GM12864 (cell line): Measurements from ENCODE around the gene LRRC42.

Source experiments
- DNase-seq: peaks from one replicate; pipeline ENCODE4 v3.0.0-alpha.2; 2011; ENCODE audit warnings: low read depth
- H3K4me3 ChIP-seq: 2 replicates; pipeline ENCODE4 v1.5.1; 2011; ENCODE audit warnings: mild to moderate bottlenecking, low read depth, low read length, control low read depth
- TF ChIP-seq, protein P1 (sequence below): IDR thresholded peaks from 2 replicates; pipeline ENCODE4 v1.5.1; 2011; ENCODE audit warnings: low read depth, mild to moderate bottlenecking, moderate library complexity, low read length, control low read depth, inconsistent platforms; ENCODE audit errors: missing control alignments

LRRC42 gene

DNA sequence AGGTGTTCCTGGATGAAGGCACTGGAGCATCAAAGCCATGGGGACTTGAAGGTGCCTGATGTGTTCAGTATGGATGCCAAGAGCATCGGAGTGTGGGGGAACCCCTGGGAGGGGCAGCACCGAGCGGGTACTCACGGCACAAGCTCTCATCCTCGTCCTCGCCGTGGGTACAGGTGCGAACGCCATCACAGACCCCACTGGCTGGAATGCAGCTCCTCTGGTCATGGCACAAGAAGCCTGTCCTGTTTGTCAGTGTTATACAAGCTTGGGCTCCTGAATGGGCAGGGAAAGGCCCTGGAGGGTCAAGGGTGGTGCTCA is 65.8 kb downstream of the LRRC42 start:
- H3K4me3 ChIP-seq = no peak overlapping the region
- DNase-seq = no peak
- TF ChIP-seq, protein P1, sequence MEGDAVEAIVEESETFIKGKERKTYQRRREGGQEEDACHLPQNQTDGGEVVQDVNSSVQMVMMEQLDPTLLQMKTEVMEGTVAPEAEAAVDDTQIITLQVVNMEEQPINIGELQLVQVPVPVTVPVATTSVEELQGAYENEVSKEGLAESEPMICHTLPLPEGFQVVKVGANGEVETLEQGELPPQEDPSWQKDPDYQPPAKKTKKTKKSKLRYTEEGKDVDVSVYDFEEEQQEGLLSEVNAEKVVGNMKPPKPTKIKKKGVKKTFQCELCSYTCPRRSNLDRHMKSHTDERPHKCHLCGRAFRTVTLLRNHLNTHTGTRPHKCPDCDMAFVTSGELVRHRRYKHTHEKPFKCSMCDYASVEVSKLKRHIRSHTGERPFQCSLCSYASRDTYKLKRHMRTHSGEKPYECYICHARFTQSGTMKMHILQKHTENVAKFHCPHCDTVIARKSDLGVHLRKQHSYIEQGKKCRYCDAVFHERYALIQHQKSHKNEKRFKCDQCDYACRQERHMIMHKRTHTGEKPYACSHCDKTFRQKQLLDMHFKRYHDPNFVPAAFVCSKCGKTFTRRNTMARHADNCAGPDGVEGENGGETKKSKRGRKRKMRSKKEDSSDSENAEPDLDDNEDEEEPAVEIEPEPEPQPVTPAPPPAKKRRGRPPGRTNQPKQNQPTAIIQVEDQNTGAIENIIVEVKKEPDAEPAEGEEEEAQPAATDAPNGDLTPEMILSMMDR = no peak

DNA sequence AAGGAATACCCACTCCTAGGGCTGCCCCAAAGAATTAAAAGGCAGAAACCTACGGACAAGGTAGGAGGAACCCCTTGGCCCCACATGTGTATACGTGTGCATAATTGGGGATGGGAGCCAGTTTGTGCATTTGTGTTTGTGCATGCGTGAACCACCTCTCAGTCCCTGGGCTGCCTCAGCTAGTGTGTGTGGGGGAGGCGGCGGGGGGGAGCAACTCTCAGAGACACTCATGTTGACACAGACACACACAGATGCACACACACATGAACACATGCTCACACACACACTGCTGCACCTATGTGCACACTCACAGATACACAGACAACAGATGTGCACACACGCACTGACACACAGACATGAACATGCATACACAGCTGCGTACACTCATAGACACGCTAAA is 66.7 kb downstream of the LRRC42 start:
- TF ChIP-seq, protein P1 = no peak
- H3K4me3 ChIP-seq = no peak overlapping the region
- no peak for DNase-seq

DNA sequence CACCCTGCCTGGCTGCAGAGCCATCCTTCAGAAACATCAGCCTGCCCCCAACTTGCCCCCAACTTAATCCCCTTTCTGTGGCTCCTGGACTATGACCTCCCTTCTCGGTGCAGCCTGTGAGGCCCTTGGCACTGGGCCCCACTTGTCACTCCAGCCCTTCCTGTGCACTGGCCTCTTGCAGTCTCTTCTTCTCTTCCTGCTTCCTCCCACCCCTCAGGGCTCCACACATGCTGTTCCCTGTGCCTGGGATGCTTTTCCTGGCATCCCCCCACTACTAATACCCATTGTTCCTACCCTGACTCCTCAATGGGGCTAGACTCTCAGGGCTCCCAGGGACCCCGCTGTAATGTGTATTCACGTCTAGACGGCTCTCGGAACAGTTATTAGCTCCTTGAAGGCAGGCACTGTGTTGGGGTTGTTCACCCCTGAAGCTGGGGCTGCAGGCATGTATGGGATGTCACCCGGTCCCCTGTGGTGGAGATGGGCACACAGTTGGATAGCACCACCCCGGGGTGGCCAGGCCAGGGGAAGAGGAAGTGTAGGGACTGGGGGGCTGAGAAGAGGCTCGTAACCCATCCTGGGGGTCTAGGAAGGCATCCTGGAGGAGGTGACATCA is 67.4 kb downstream of the LRRC42 start:
- no peak for DNase-seq
- TF ChIP-seq, protein P1 = no peak
- no peak overlapping the region for H3K4me3 ChIP-seq

DNA sequence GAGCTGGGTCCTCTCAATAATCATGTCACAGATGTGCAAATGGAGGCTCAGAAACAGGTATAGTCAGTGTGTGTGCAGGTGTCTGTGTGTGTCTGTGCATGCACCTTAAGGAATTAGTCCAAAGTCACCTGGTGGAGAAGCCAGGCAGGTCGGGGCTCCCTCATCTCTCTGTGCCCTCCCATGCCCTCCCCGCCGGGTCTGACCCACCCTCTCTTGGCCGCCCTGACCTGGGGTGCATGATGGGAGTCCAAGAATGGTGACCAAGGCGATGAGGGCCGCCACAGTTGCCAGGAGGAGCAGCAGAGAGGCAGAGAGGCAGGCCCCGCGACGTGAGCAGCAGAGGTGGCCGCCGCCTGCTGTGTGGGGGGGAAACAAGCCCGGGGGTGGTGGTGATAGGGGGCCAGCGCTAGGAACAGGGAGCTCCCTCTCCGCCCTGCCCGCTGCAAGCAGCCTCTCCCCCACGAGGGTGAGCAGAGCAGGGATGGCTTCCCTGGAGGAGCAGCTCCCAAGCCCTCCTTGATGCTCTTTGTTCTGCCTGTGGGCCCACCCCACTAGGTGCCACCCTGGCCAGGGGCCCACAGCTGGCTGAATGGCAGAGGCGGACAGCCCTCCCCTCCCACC is 68.0 kb downstream of the LRRC42 start:
- no peak overlapping the region for H3K4me3 ChIP-seq
- TF ChIP-seq, protein P1 = no peak
- DNase-seq = no peak

DNA sequence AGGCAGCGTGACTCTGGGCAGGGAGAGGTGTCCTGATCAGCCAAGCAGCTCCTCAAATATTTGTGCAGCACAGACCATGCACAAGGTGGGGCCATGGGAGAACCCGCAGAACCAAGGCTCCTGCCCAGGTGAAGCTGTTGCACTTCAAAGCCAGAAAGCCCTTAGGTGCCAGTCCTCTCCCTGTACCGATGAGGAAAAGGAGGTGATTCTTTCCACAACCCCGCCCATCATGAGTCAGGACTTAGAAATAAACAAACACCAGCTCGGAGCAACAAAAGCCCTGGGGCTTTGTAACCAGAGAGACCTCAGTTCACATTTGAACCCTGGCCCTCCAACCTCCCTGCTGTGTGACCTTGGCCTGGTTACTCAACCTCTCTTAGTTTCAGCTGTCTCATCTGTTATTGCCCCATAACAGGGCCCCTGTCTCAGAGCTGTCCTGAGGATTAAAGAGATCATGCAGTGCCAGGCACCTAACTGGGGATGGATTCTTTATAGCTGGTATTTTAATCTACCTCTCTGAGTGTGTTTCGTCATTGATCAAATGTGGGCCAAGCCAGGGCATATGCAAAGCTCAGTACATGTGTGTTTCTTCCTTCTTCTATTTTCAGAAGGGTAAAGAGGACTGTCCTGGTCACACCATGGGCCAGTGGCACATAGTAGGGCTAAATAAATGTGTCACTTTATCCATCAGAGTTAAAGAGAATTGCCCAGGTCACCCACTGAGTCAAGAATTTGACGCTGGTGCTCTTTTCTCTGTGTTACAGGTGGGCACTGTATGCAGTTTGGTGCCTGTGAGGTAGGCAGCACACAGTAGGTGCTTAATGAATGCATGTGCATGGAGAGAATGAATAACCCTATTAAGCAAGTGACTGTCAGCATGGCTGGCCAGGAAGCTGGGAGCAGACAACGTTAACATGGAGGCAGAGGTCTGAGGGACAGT is 70.5 kb downstream of the LRRC42 start:
- TF ChIP-seq, protein P1 = no peak
- H3K4me3 ChIP-seq = no peak overlapping the region
- DNase-seq = no peak
